IMR-90 (cell line): ENCODE data around the gene MKRN2OS. TPM values are rescaled to one million over a fixed set of nuclear protein-coding genes. Genes with fewer than 3 reads are reported as not detected.

Source experiments
- ATAC-seq: fragments of 200-7000 bp; cut with Tn5 transposase; 2 replicates; pipeline ENCODE4 v1.9.1; 2020; ENCODE audit warnings: low read depth, mild to moderate bottlenecking, moderate library complexity
- BruUV-seq: library from RNA; stranded (reverse); fragments of 400-500 nt; replicated peaks from 2 replicates; lab custom pipeline; 2021; lab: Mats Ljungman, UMichigan
- CTCF ChIA-PET: fragments of 300-600 bp; formaldehyde crosslinking; extraction: SDS; loops from one replicate; lab custom pipeline; 2021; ENCODE audit warnings: antibody characterized with exemption; lab: Yijun Ruan, JAX
- POLR2A ChIA-PET: fragments of 300-600 bp; sonication (Branson Sonifier 250); formaldehyde crosslinking; loops from one replicate; lab custom pipeline; 2022; ENCODE audit warnings: antibody characterized with exemption; ENCODE audit not compliant: unreplicated experiment; lab: Charles Lee
- DNase-seq: peaks from one replicate; pipeline ENCODE4 v3.0.0; 2013
- H2AFZ ChIP-seq: replicated peaks from 2 replicates; pipeline ENCODE3; 2013; ENCODE audit warnings: low read length, mild to moderate bottlenecking; ENCODE audit not compliant: poor library complexity
- H2AK5ac ChIP-seq: 2 replicates; pipeline ENCODE4 v1.6.1; 2013; ENCODE audit warnings: low read depth, low read length, inconsistent platforms
- H2AK9ac ChIP-seq: replicated peaks from 2 replicates; pipeline ENCODE3; 2013; ENCODE audit warnings: mild to moderate bottlenecking, low read depth, low read length, moderate library complexity; ENCODE audit not compliant: poor library complexity
- H2BK120ac ChIP-seq: 2 replicates; pipeline ENCODE4 v1.6.1; 2013; ENCODE audit warnings: low read depth, low read length, inconsistent platforms
- H2BK15ac ChIP-seq: 3 replicates; pipeline ENCODE4 v1.6.1; 2013; ENCODE audit warnings: low read depth, low read length, inconsistent platforms
- H2BK20ac ChIP-seq: 2 replicates; pipeline ENCODE4 v1.6.1; 2013; ENCODE audit warnings: low read depth, mild to moderate bottlenecking, inconsistent platforms, low read length, moderate library complexity
- H2BK5ac ChIP-seq: 2 replicates; pipeline ENCODE4 v1.6.1; 2013; ENCODE audit warnings: mild to moderate bottlenecking, low read depth, low read length, inconsistent platforms; ENCODE audit not compliant: poor library complexity, severe bottlenecking
- H3K14ac ChIP-seq: replicated peaks from 2 replicates; pipeline ENCODE4 v1.6.1; 2013; ENCODE audit warnings: low read depth, low read length, inconsistent platforms
- H3K18ac ChIP-seq: 2 replicates; pipeline ENCODE4 v1.6.1; 2013; ENCODE audit warnings: low read depth, low read length, control low read depth
- H3K23ac ChIP-seq: 2 replicates; pipeline ENCODE4 v1.6.1; 2013; ENCODE audit warnings: low read depth, low read length, inconsistent platforms
- H3K27ac ChIP-seq: 2 replicates; pipeline ENCODE4 v1.5.1; 2013; ENCODE audit warnings: mild to moderate bottlenecking, control low read depth, low read length; ENCODE audit not compliant: insufficient read depth
- H3K27me3 ChIP-seq: 2 replicates; pipeline ENCODE4 v1.6.1; 2013; ENCODE audit warnings: low read length; ENCODE audit not compliant: control insufficient read depth, insufficient read depth
- H3K36me3 ChIP-seq: 2 replicates; pipeline ENCODE4 v1.6.1; 2013; ENCODE audit warnings: low read length, mixed read lengths; ENCODE audit not compliant: control insufficient read depth, insufficient read depth
- H3K4ac ChIP-seq: 2 replicates; pipeline ENCODE4 v1.6.1; 2013; ENCODE audit warnings: low read depth, low read length, inconsistent platforms
- H3K4me1 ChIP-seq: 2 replicates; pipeline ENCODE4 v1.6.1; 2013; ENCODE audit warnings: low read length, mixed read lengths; ENCODE audit not compliant: control insufficient read depth, insufficient read depth
- H3K4me2 ChIP-seq: 2 replicates; pipeline ENCODE4 v1.6.1; 2013; ENCODE audit warnings: low read depth, mild to moderate bottlenecking, control low read depth, low read length, moderate library complexity
- H3K4me3 ChIP-seq: 2 replicates; pipeline ENCODE4 v1.5.1; 2013; ENCODE audit warnings: low read depth, mild to moderate bottlenecking, control low read depth, low read length, moderate library complexity; ENCODE audit not compliant: insufficient read depth
- H3K56ac ChIP-seq: 2 replicates; pipeline ENCODE4 v1.6.1; 2013; ENCODE audit warnings: low read length, inconsistent platforms; ENCODE audit not compliant: insufficient read depth; ENCODE audit errors: extremely low read depth
- H3K79me1 ChIP-seq, 2 experiments: 2 replicates each; pipeline ENCODE4 v1.6.1; 2013; ENCODE audit warnings: low read length in 2 of 2, inconsistent platforms in 1 of 2, low read depth in 1 of 2
- H3K9ac ChIP-seq: 2 replicates; pipeline ENCODE4 v1.6.1; 2013; ENCODE audit warnings: low read depth, low read length, control low read depth
- H3K9me1 ChIP-seq: 2 replicates; pipeline ENCODE4 v1.6.1; 2013; ENCODE audit warnings: low read length, inconsistent platforms; ENCODE audit not compliant: insufficient read depth
- H3K9me3 ChIP-seq: 2 replicates; pipeline ENCODE4 v1.6.1; 2013; ENCODE audit warnings: low read length; ENCODE audit not compliant: control insufficient read depth, insufficient read depth
- H4K20me1 ChIP-seq: 2 replicates; pipeline ENCODE4 v1.6.1; 2013; ENCODE audit warnings: low read length, inconsistent platforms; ENCODE audit not compliant: insufficient read depth
- H4K5ac ChIP-seq: 2 replicates; pipeline ENCODE4 v1.6.1; 2013; ENCODE audit warnings: mild to moderate bottlenecking, low read depth, low read length, control low read depth
- H4K8ac ChIP-seq, 2 experiments: 2 replicates each; pipeline ENCODE4 v1.6.1; 2013; ENCODE audit warnings: low read depth in 2 of 2, low read length in 2 of 2, control low read depth in 1 of 2, inconsistent platforms in 1 of 2
- H4K91ac ChIP-seq: 2 replicates; pipeline ENCODE4 v1.6.1; 2013; ENCODE audit warnings: low read depth, low read length, inconsistent platforms; ENCODE audit not compliant: insufficient read depth
- BHLHE40 ChIP-seq: fragments of 150-350 bp; IDR thresholded peaks from 2 replicates; pipeline ENCODE4 v1.6.1; 2016; ENCODE audit warnings: mild to moderate bottlenecking, low read depth, low read length
- CEBPB ChIP-seq: IDR thresholded peaks from 2 replicates; pipeline ENCODE4 v1.6.1; 2012; ENCODE audit warnings: low read depth, low read length, improper control_type of control experiment
- CHD1 ChIP-seq: IDR thresholded peaks from 2 replicates; pipeline ENCODE4 v1.6.1; 2012; ENCODE audit warnings: low read depth, low read length, improper control_type of control experiment
- RFX5 ChIP-seq: IDR thresholded peaks from 2 replicates; pipeline ENCODE4 v1.8.0; 2012; ENCODE audit warnings: low read depth, mild to moderate bottlenecking, low read length, moderate library complexity
- SMC3 ChIP-seq: fragments of 150-350 bp; IDR thresholded peaks from 2 replicates; pipeline ENCODE4 v1.6.1; 2016; ENCODE audit warnings: low read depth, mild to moderate bottlenecking, antibody characterized with exemption, low read length, moderate library complexity
- WGBS, 2 experiments: methylation state at CpG; one replicate each; pipeline versions ENCODE4 v1.1.5 to v1.1.7; 2013; ENCODE audit warnings: missing lambda C conversion rate in 2 of 2; ENCODE audit not compliant: insufficient read length in 1 of 2; ENCODE audit errors: extremely low coverage in 2 of 2; 5-methylcytosine and 5-hydroxymethylcytosine counted together
- dilution Hi-C: fragments of 300-500 bp; cut with HindIII; formaldehyde crosslinking; loops from one replicate; pipeline ENCODE4 v1.14.3; 2018; ENCODE audit warnings: low sequenced_read_pairs; ENCODE audit not compliant: unreplicated experiment
- in situ Hi-C: fragments of 300-500 bp; cut with MboI; formaldehyde crosslinking; loops from 3 replicates; pipeline ENCODE4 v1.14.3; 2019; ENCODE audit warnings: low sequenced_read_pairs, inconsistent platforms, mixed read lengths
- intact Hi-C: fragments of 100-400 bp; cut with micrococcal nuclease; formaldehyde crosslinking; loops from 2 replicates; pipeline ENCODE4 v1.10.0; 2022
- polyA plus RNA-seq, 3 experiments: library from polyadenylated mRNA; depleted of rRNA; stranded (reverse); fragments of >200 nt; gene quantifications; 2 replicates each; pipeline ENCODE4 v1.2.3, GENCODE V29; 2012; ENCODE audit warnings: low replicate concordance in 1 of 3
- total RNA-seq: library from RNA; depleted of rRNA; stranded (reverse); fragments of >200 nt; gene quantifications from 2 replicates; pipeline ENCODE4 v1.2.3, GENCODE V29; 2012
- TF ChIP-seq, protein P1 (sequence below): fragments of 150-350 bp; IDR thresholded peaks from 2 replicates; pipeline ENCODE4 v1.6.1; 2017; ENCODE audit warnings: mild to moderate bottlenecking, antibody characterized with exemption, low read length, low read depth

The MKRN2OS gene
- total and polyA plus RNA-seq, 2 of the 4 experiments (the other 2 are of a cell fraction): not detected

DNA sequence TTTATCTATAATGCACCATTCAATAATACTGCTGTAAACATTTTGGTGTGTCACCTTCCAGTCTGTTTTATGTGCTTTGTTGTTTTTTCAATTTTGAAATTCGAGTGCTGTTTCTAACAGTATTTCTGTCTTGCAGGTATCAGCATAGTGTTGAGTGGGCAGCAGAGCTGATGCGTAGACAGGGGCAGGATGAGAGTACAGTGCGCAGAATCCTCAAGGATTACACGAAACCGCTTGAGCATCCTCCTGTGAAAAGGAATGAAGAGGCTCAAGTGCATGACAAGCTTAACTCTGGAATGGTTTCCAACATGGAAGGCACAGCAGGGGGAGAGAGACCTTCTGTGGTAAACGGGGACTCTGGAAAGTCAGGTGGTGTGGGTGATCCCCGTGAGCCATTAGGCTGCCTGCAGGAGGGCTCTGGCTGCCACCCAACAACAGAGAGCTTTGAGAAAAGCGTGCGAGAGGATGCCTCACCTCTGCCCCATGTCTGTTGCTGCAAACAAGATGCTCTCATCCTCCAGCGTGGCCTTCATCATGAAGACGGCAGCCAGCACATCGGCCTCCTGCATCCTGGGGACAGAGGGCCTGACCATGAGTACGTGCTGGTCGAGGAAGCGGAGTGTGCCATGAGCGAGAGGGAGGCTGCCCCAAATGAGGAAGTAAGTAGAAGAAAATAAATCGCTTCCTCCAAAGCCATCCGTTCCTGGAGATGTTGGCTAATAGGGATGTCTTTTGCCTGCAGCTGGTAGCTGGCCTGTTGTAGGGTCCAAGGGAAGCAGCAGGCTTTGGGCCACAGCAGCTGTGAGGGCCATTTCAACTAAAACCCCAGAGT lies 42.0 kb downstream of the MKRN2OS start (continued):
- TF ChIP-seq, protein P1, sequence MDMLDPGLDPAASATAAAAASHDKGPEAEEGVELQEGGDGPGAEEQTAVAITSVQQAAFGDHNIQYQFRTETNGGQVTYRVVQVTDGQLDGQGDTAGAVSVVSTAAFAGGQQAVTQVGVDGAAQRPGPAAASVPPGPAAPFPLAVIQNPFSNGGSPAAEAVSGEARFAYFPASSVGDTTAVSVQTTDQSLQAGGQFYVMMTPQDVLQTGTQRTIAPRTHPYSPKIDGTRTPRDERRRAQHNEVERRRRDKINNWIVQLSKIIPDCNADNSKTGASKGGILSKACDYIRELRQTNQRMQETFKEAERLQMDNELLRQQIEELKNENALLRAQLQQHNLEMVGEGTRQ: no peak

DNA sequence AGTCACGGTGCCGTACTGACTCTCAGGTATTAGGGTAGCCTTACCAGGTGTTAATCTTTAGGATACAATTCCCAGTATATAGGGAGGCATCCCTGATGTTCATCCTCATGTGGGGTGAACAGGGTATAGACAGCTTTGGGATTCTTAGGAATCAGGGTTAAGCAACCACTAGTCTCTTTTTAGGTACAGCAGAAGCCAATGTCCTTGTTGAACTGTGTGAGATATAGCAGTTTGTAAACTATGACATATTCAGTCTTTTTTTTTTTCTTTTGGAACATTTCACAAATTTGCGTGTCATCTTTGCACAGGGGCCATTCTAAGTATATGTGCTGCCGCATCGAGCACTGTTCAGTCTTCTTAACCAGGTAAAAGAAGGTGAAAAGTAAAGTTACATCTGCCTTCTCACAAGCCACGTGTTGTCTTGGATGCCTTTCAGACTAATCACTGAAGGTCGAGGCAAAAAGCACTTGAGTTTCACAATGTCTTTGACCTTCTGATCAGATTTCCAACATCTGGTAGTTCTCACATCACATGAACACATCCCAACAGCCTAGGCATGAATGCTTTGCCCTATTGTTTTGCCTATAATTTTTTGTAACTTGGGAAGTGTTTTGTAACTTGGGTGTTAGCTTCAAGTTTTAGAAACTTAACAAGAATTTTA lies 43.8 kb downstream of the MKRN2OS start:
- H2AFZ ChIP-seq: no peak overlapping the region
- peak; percentile 69 for DNase-seq
- H4K8ac ChIP-seq: no peak overlapping the region
- H3K56ac ChIP-seq: no peak overlapping the region
- dilution Hi-C loops (no loop called here), intact Hi-C loops (no loop called here), in situ Hi-C loops (no loop called here)
- H3K4me1 ChIP-seq: peaks cover 5% of the 10 kb centered on the region
- no peak overlapping the region for H2AK9ac ChIP-seq
- no peaks in the 10 kb centered on the region for H3K27me3 ChIP-seq
- no peak overlapping the region; the same call in 1 of the 2 replicates for H2AK5ac ChIP-seq
- H3K9me3 ChIP-seq: no peaks in the 10 kb centered on the region
- H4K91ac ChIP-seq: no peak overlapping the region
- peak overlapping the region; percentile 34; the same call in 1 of the 2 replicates for H3K18ac ChIP-seq
- H4K20me1 ChIP-seq: no peaks in the 10 kb centered on the region
- H3K9me1 ChIP-seq: peaks cover 11% of the 10 kb centered on the region
- H3K23ac ChIP-seq: no peak overlapping the region
- peak overlapping the region; percentile 48; the same call in 1 of the 2 replicates for H3K27ac ChIP-seq
- CTCF ChIA-PET: no interaction called here
- H3K4me2 ChIP-seq: peak overlapping the region; percentile 55
- no peak overlapping the region; the same call in 1 of the 2 replicates for H2BK20ac ChIP-seq
- H2BK120ac ChIP-seq: no peak overlapping the region
- TF ChIP-seq BHLHE40: no peak
- TF ChIP-seq CHD1: no peak
- TF ChIP-seq CEBPB: peak; percentile 63; the same call in 1 of the 2 replicates
- TF ChIP-seq RFX5: no peak
- no peak for TF ChIP-seq SMC3
- TF ChIP-seq, protein P1: peak; percentile 40; the same call in 1 of the 2 replicates
- BruUV-seq: no TSS peak
- ATAC-seq: peak; percentile 83
- POLR2A ChIA-PET: no interaction called here
- H3K9ac ChIP-seq: no peak overlapping the region
- no peak overlapping the region for H3K4ac ChIP-seq
- H3K4me3 ChIP-seq: no peak overlapping the region
- no peaks in the 10 kb centered on the region; a peak in 1 of 4 replicates for H3K79me1 ChIP-seq
- no peak overlapping the region for H4K5ac ChIP-seq
- H2BK5ac ChIP-seq: peak overlapping the region; percentile 48
- H3K36me3 ChIP-seq: peaks cover 24% of the 10 kb centered on the region
- H3K14ac ChIP-seq: no peak overlapping the region
- no peak overlapping the region for H2BK15ac ChIP-seq
- WGBS, 2 experiments: no CpG with 5 or more reads among the region's 7 CpGs
